Caco-2 (cell line): ENCODE data around the gene SORL1. TPM values are rescaled to one million over a fixed set of nuclear protein-coding genes. Genes with fewer than 3 reads are reported as not detected.
"Not testable (repeated sequence)": the region's sequence is repeated elsewhere in the genome, so short reads cannot be mapped to it uniquely, and the experiment has no call there.

Experiments used
- BruUV-seq: library from RNA; stranded (reverse); fragments of 400-500 nt; replicated peaks from 2 replicates; lab custom pipeline; 2021; lab: Mats Ljungman, UMichigan
- CTCF ChIA-PET: fragments of 300-600 bp; sonication (Branson Sonifier 250); formaldehyde crosslinking; loops from one replicate; lab custom pipeline; 2022; ENCODE audit warnings: antibody characterized with exemption; lab: Charles Lee
- POLR2A ChIA-PET: fragments of 300-600 bp; sonication (Branson Sonifier 250); formaldehyde crosslinking; loops from one replicate; lab custom pipeline; 2022; ENCODE audit warnings: antibody characterized with exemption; lab: Charles Lee
- DNase-seq, 2 experiments: peaks; one replicate each; pipeline versions ENCODE4 v3.0.0 to v3.0.0-alpha.2; 2020 to 2022
- H3K27me3 ChIP-seq: replicated peaks from 2 replicates; pipeline ENCODE4 v1.6.0; 2011; ENCODE audit warnings: low read length; ENCODE audit not compliant: control insufficient read depth, insufficient read depth
- H3K36me3 ChIP-seq: 2 replicates; pipeline ENCODE4 v1.5.1; 2011; ENCODE audit warnings: low read length; ENCODE audit not compliant: control insufficient read depth, insufficient read depth
- H3K4me1 ChIP-seq: fragments of 250-450 bp; sonication (Bioruptor Pico); 2 replicates; pipeline ENCODE4 v1.5.1; 2020; ENCODE audit warnings: mild to moderate bottlenecking
- H3K4me3 ChIP-seq: 2 replicates; pipeline ENCODE4 v1.5.1; 2011; ENCODE audit warnings: low read depth, mild to moderate bottlenecking, control low read depth, low read length
- H3K9me3 ChIP-seq: fragments of 250-450 bp; sonication (Bioruptor Pico); 2 replicates; pipeline ENCODE4 v1.5.1; 2020; ENCODE audit warnings: mild to moderate bottlenecking, moderate library complexity
- H3K27ac Mint-ChIP-seq: one replicate; pipeline ENCODE4 v1.8.0; 2022; ENCODE audit warnings: mixed read lengths; ENCODE audit not compliant: unreplicated experiment
- H3K27me3 Mint-ChIP-seq: one replicate; pipeline ENCODE4 v1.8.0; 2022; ENCODE audit warnings: mixed read lengths; ENCODE audit not compliant: insufficient read depth, unreplicated experiment
- H3K36me3 Mint-ChIP-seq: one replicate; pipeline ENCODE4 v1.8.0; 2022; ENCODE audit warnings: mild to moderate bottlenecking, mixed read lengths; ENCODE audit not compliant: insufficient read depth, unreplicated experiment
- H3K4me1 Mint-ChIP-seq: one replicate; pipeline ENCODE4 v1.8.0; 2022; ENCODE audit warnings: low read depth, mixed read lengths; ENCODE audit not compliant: unreplicated experiment
- H3K4me3 Mint-ChIP-seq: one replicate; pipeline ENCODE4 v1.8.0; 2022; ENCODE audit warnings: mild to moderate bottlenecking, moderate library complexity, mixed read lengths; ENCODE audit not compliant: unreplicated experiment
- H3K9me3 Mint-ChIP-seq: one replicate; pipeline ENCODE4 v1.8.0; 2022; ENCODE audit warnings: mixed read lengths; ENCODE audit not compliant: unreplicated experiment
- CTCF ChIP-seq, 2 experiments: fragments of 200-600 bp in 1 of 2; IDR thresholded peaks; 1 replicate in 1 of 2; 2 replicates in 1 of 2; pipeline versions ENCODE4 v1.5.1 to v1.8.0; 2011 to 2022; ENCODE audit warnings: antibody characterized with exemption in 1 of 2, control low read depth in 1 of 2, inconsistent platforms in 1 of 2, low read depth in 1 of 2, low read length in 1 of 2, mild to moderate bottlenecking in 1 of 2, moderate library complexity in 1 of 2; ENCODE audit not compliant: insufficient read depth in 1 of 2, severe bottlenecking in 1 of 2, unreplicated experiment in 1 of 2
- intact Hi-C: fragments of 100-400 bp; cut with micrococcal nuclease; formaldehyde crosslinking; loops from one replicate; pipeline ENCODE4 v1.10.0; 2022; ENCODE audit not compliant: unreplicated experiment
- total RNA-seq: library from RNA; stranded (reverse); gene quantifications from 2 replicates; pipeline ENCODE4 v1.2.3, GENCODE V29; 2022

The SORL1 gene
- total RNA-seq, 1 experiment from 2014 or later = 26.3 TPM

GRCh38 chr11:121634889-121635288, 182.8 kb downstream of the SORL1 start:
- POLR2A ChIA-PET = no interaction called here
- BruUV-seq = no TSS peak
- CTCF ChIA-PET = no interaction called here

GRCh38 chr11:121636081-121636799, 184.1 kb downstream of the SORL1 start:
- Mint-ChIP-seq H3K4me1 (no peaks in the 10 kb centered on the region), H3K4me3 (no peak overlapping the region), H3K27ac (no peak overlapping the region), H3K9me3 (no peaks in the 10 kb centered on the region), H3K36me3 (peaks cover 5% of the 10 kb centered on the region), H3K27me3 (no peaks in the 10 kb centered on the region)
- no peak for DNase-seq
- TF ChIP-seq CTCF (IDR thresholded peaks at IDR 0.05; ENCODE audit: insufficient read depth in 1 of 2, low read depth in 1 of 2, low read length in 1 of 2, severe bottlenecking in 1 of 2, unreplicated experiment in 1 of 2) = no peak
- Histone ChIP-seq H3K36me3 (no peaks in the 10 kb centered on the region), H3K27me3 (no peaks in the 10 kb centered on the region), H3K4me1 (no peaks in the 10 kb centered on the region), H3K9me3 (no peaks in the 10 kb centered on the region), H3K4me3 (no peak overlapping the region)
- ChIA-PET POLR2A (no interaction called here), CTCF (no interaction called here)
- BruUV-seq = no TSS peak
- intact Hi-C loops = no loop called here

More at GRCh38 chr11:121634889-121635288, 182.8 kb downstream of the SORL1 start:
- Histone ChIP-seq H3K9me3 (no peaks in the 10 kb centered on the region), H3K4me3 (no peak overlapping the region), H3K27me3 (no peaks in the 10 kb centered on the region), H3K36me3 (no peaks in the 10 kb centered on the region), H3K4me1 (no peaks in the 10 kb centered on the region)
- no peaks in the 10 kb centered on the region for H3K27me3 Mint-ChIP-seq
- no peak overlapping the region for H3K27ac Mint-ChIP-seq
- no peak for DNase-seq
- H3K36me3 Mint-ChIP-seq = peaks cover 5% of the 10 kb centered on the region
- no peaks in the 10 kb centered on the region for H3K9me3 Mint-ChIP-seq
- TF ChIP-seq CTCF (IDR thresholded peaks at IDR 0.05; ENCODE audit: insufficient read depth in 1 of 2, low read depth in 1 of 2, low read length in 1 of 2, severe bottlenecking in 1 of 2, unreplicated experiment in 1 of 2) = no peak
- intact Hi-C loops = no loop called here
- no peaks in the 10 kb centered on the region for H3K4me1 Mint-ChIP-seq
- no peak overlapping the region for H3K4me3 Mint-ChIP-seq

- no peaks in the 10 kb centered on the region for H3K9me3 ChIP-seq
- H3K4me3 ChIP-seq = no peak overlapping the region
- no peaks in the 10 kb centered on the region for H3K4me1 Mint-ChIP-seq
- no TSS peak for BruUV-seq
- ChIA-PET POLR2A (no interaction called here), CTCF (no interaction called here)
- TF ChIP-seq CTCF (IDR thresholded peaks at IDR 0.05; ENCODE audit: insufficient read depth in 1 of 2, low read depth in 1 of 2, low read length in 1 of 2, severe bottlenecking in 1 of 2, unreplicated experiment in 1 of 2) = no peak
- peaks cover 5% of the 10 kb centered on the region for H3K36me3 Mint-ChIP-seq
- peaks cover 3% of the 10 kb centered on the region for H3K27me3 Mint-ChIP-seq
- H3K4me1 ChIP-seq = no peaks in the 10 kb centered on the region
- H3K9me3 Mint-ChIP-seq = no peaks in the 10 kb centered on the region
- intact Hi-C loops = no loop called here
- DNase-seq = no peak
- H3K27ac Mint-ChIP-seq = no peak overlapping the region
- H3K27me3 ChIP-seq = no peaks in the 10 kb centered on the region
- no peak overlapping the region for H3K4me3 Mint-ChIP-seq
- no peaks in the 10 kb centered on the region for H3K36me3 ChIP-seq
These were observed 184.7 kb downstream of the SORL1 start for GRCh38 chr11:121636800-121637176.

- H3K4me3 Mint-ChIP-seq, H3K9me3 Mint-ChIP-seq, H3K27ac Mint-ChIP-seq, H3K4me1 Mint-ChIP-seq, H3K4me1 ChIP-seq, DNase-seq, intact Hi-C loops, H3K27me3 ChIP-seq, BruUV-seq, H3K36me3 ChIP-seq, H3K9me3 ChIP-seq, H3K36me3 Mint-ChIP-seq, H3K4me3 ChIP-seq, POLR2A ChIA-PET, H3K27me3 Mint-ChIP-seq, CTCF ChIA-PET: not testable (repeated sequence)
These were observed 185.5 kb downstream of the SORL1 start for GRCh38 chr11:121637587-121637986.
